GM20431 (cell line): ENCODE measurements around the gene PPIF.

Experiments
- in situ Hi-C: fragments of 300-500 bp; cut with MseI, MboI; formaldehyde crosslinking; loops from one replicate; pipeline ENCODE4 v1.15.0; 2020; ENCODE audit warnings: low sequenced_read_pairs; ENCODE audit not compliant: unreplicated experiment

Gene PPIF

GRCh38 chr10:79381804-79382221 lies 34.5 kb downstream of the PPIF start:
- in situ Hi-C loops: no loop called here

GRCh38 chr10:79382491-79382941 lies 35.2 kb downstream of the PPIF start:
- in situ Hi-C loops: no loop called here

GRCh38 chr10:79383974-79384606 lies 36.8 kb downstream of the PPIF start:
- in situ Hi-C loops: no loop called here

- in situ Hi-C loops: no loop called here
Observed at GRCh38 chr10:79384773-79385391, 37.6 kb downstream of the PPIF start.

GRCh38 chr10:79385392-79385795 lies 38.1 kb downstream of the PPIF start:
- in situ Hi-C loops: no loop called here

GRCh38 chr10:79385804-79386531 lies 38.7 kb downstream of the PPIF start:
- in situ Hi-C loops: no loop called here

GRCh38 chr10:79386637-79387465 lies 39.6 kb downstream of the PPIF start:
- in situ Hi-C loops: no loop called here

- in situ Hi-C loops: no loop called here
Observed at GRCh38 chr10:79387466-79387973, 40.3 kb downstream of the PPIF start.

GRCh38 chr10:79387974-79388850 lies 40.9 kb downstream of the PPIF start:
- in situ Hi-C loops: no loop called here

- in situ Hi-C loops: no loop called here
Observed at GRCh38 chr10:79390057-79390456, 42.8 kb downstream of the PPIF start.

- in situ Hi-C loops: no loop called here
Observed at GRCh38 chr10:79390551-79391229, 43.4 kb downstream of the PPIF start.

GRCh38 chr10:79391231-79392019 lies 44.2 kb downstream of the PPIF start:
- in situ Hi-C loops: no loop called here

- in situ Hi-C loops: no loop called here
Observed at GRCh38 chr10:79392020-79392398, 44.7 kb downstream of the PPIF start.

GRCh38 chr10:79392506-79393176 lies 45.4 kb downstream of the PPIF start:
- in situ Hi-C loops: no loop called here

GRCh38 chr10:79393221-79393923 lies 46.1 kb downstream of the PPIF start:
- in situ Hi-C loops: no loop called here

GRCh38 chr10:79393924-79394610 lies 46.8 kb downstream of the PPIF start:
- in situ Hi-C loops: no loop called here
